GM18502 (cell line): ENCODE data around the gene ADAM10.

Experiments used
- ATAC-seq: cut with Tn5 transposase; IDR thresholded peaks from one replicate; pipeline ENCODE4 v1.9.1; 2021; ENCODE audit warnings: mild to moderate bottlenecking; ENCODE audit not compliant: unreplicated experiment, poor library complexity

The ADAM10 gene

GRCh38 chr15:58558777-58559176, 190.7 kb downstream of the ADAM10 start:
- ATAC-seq = no peak

GRCh38 chr15:58556541-58556940, 193.0 kb downstream of the ADAM10 start:
- ATAC-seq = no peak

GRCh38 chr15:58556028-58556361, 193.5 kb downstream of the ADAM10 start:
- no peak for ATAC-seq

- ATAC-seq = no peak
Observed at GRCh38 chr15:58555162-58556027, 194.1 kb downstream of the ADAM10 start.

GRCh38 chr15:58554758-58555157, 194.7 kb downstream of the ADAM10 start:
- ATAC-seq = no peak

- ATAC-seq = no peak
Observed at GRCh38 chr15:58553365-58553918, 196.1 kb downstream of the ADAM10 start.

GRCh38 chr15:58552505-58553364, 196.8 kb downstream of the ADAM10 start:
- no peak for ATAC-seq

GRCh38 chr15:58551764-58552504, 197.6 kb downstream of the ADAM10 start:
- ATAC-seq = no peak

GRCh38 chr15:58551084-58551763, 198.3 kb downstream of the ADAM10 start:
- no peak for ATAC-seq

- no peak for ATAC-seq
Observed at GRCh38 chr15:58549785-58550074, 199.8 kb downstream of the ADAM10 start.

- no peak for ATAC-seq
Observed at GRCh38 chr15:58549013-58549784, 200.3 kb downstream of the ADAM10 start.

GRCh38 chr15:58548308-58549012, 201.0 kb downstream of the ADAM10 start:
- ATAC-seq = no peak

- no peak for ATAC-seq
Observed at GRCh38 chr15:58547628-58548307, 201.7 kb downstream of the ADAM10 start.

GRCh38 chr15:58546635-58547627, 202.6 kb downstream of the ADAM10 start:
- ATAC-seq = no peak

- no peak for ATAC-seq
Observed at GRCh38 chr15:58546066-58546591, 203.4 kb downstream of the ADAM10 start.

GRCh38 chr15:58545307-58546065, 204.0 kb downstream of the ADAM10 start:
- no peak for ATAC-seq
